Measurements from ENCODE around the gene ZNF280B. TPM values are rescaled to one million over a fixed set of nuclear protein-coding genes. Genes with fewer than 3 reads are reported as not detected.

The ZNF280B gene
- total and polyA plus RNA-seq, 2 of the 13 experiments (the other 11 are each of a cell fraction or from before 2014, with no cell fraction given) = 3.7 to 3.9 TPM

GRCh38 chr22:22548910-22549309, 40.4 kb upstream of the ZNF280B start:
- FAIRE-seq = no peak
- intact Hi-C loops (cut with micrococcal nuclease; ENCODE audit: unreplicated experiment) (no loop called here), in situ Hi-C loops (cut with HindIII; ENCODE audit: extremely low pct_ligation_motif_present, low pct_unique_long_range_greater_than_20kb) (no loop called here)
- no peak for DNase-seq (ENCODE audit: low spot score)
- Histone ChIP-seq H2AFZ (ENCODE audit: low read length) (no peak overlapping the region), H4K20me1 (ENCODE audit: insufficient read depth, low read length) (no peaks in the 10 kb centered on the region), H3K4me1 (ENCODE audit: insufficient read depth, low read length) (no peaks in the 10 kb centered on the region), H3K27me3 (ENCODE audit: control insufficient read depth in 1 of 2, insufficient read depth in 2 of 2, low read length in 2 of 2) (peaks cover 0 to 13% of the 10 kb centered on the region in 2 experiments; a peak in 2 of 5 replicates), H3K4me3 (replicated peaks in 1 of 3; ENCODE audit: insufficient read depth in 1 of 3, low read depth in 2 of 3, low read length in 3 of 3) (no peak overlapping the region), H3K9me3 (ENCODE audit: low read length) (no peaks in the 10 kb centered on the region), H3K27ac (ENCODE audit: extremely low read length, insufficient read depth, low read length) (no peak overlapping the region), H3K4me2 (ENCODE audit: low read depth, low read length) (no peak overlapping the region), H3K9ac (ENCODE audit: insufficient read depth, low read depth, low read length) (no peak overlapping the region), H3K79me2 (ENCODE audit: insufficient read depth, low read length) (no peaks in the 10 kb centered on the region), H3K36me3 (replicated peaks in 1 of 2; ENCODE audit: control insufficient read depth in 1 of 2, insufficient read depth in 2 of 2, low read length in 2 of 2) (no peaks in the 10 kb centered on the region)
- ChIA-PET CTCF (ENCODE audit: low intra/inter-chr PET ratio, low total read pairs) (no interaction called here), POLR2A (no interaction called here)
- no peak for ATAC-seq
- TF ChIP-seq ZNF841 (CRISPR knock-in tag; IDR thresholded peaks at IDR 0.05; ENCODE audit: borderline replicate concordance) = no peak
- no peak for TF ChIP-seq AKAP8 (CRISPR knock-in tag; IDR thresholded peaks at IDR 0.05)
- TF ChIP-seq ZNF17 (CRISPR knock-in tag; IDR thresholded peaks at IDR 0.05) = no peak
- no peak for TF ChIP-seq RCOR2 (CRISPR knock-in tag; IDR thresholded peaks at IDR 0.05)
- no peak for TF ChIP-seq MAFK (conservative IDR thresholded peaks at IDR 0.05 in 1 of 2, IDR thresholded peaks at IDR 0.05 in 1 of 2; ENCODE audit: low read length in 2 of 2)
- BruUV-seq (replicated peaks) = no TSS peak
- 0% methylated on average over 1 of the region's 1 CpG for WGBS (ENCODE audit: low lambda C conversion rate)

- Histone ChIP-seq H3K79me2 (ENCODE audit: insufficient read depth, low read length) (no peaks in the 10 kb centered on the region), H3K36me3 (replicated peaks in 1 of 2; ENCODE audit: control insufficient read depth in 1 of 2, insufficient read depth in 2 of 2, low read length in 2 of 2) (no peaks in the 10 kb centered on the region), H3K4me2 (ENCODE audit: low read depth, low read length) (no peak overlapping the region), H2AFZ (ENCODE audit: low read length) (no peak overlapping the region), H3K27ac (ENCODE audit: extremely low read length, insufficient read depth, low read length) (no peak overlapping the region), H3K9me3 (ENCODE audit: low read length) (no peaks in the 10 kb centered on the region), H4K20me1 (ENCODE audit: insufficient read depth, low read length) (no peaks in the 10 kb centered on the region), H3K4me3 (replicated peaks in 1 of 3; ENCODE audit: insufficient read depth in 1 of 3, low read depth in 2 of 3, low read length in 3 of 3) (no peak overlapping the region), H3K27me3 (ENCODE audit: control insufficient read depth in 1 of 2, insufficient read depth in 2 of 2, low read length in 2 of 2) (peaks cover 0 to 13% of the 10 kb centered on the region in 2 experiments; a peak in 2 of 5 replicates), H3K4me1 (ENCODE audit: insufficient read depth, low read length) (no peaks in the 10 kb centered on the region), H3K9ac (ENCODE audit: insufficient read depth, low read depth, low read length) (no peak overlapping the region)
- no peak for DNase-seq (ENCODE audit: low spot score)
- in situ Hi-C loops (cut with HindIII; ENCODE audit: extremely low pct_ligation_motif_present, low pct_unique_long_range_greater_than_20kb) (no loop called here), intact Hi-C loops (cut with micrococcal nuclease; ENCODE audit: unreplicated experiment) (no loop called here)
- ChIA-PET CTCF (ENCODE audit: low intra/inter-chr PET ratio, low total read pairs) (no interaction called here), POLR2A (no interaction called here)
- no peak for FAIRE-seq
- no peak for ATAC-seq
- 0% methylated on average over 1 of the region's 9 CpGs for WGBS (ENCODE audit: low lambda C conversion rate)
- no TSS peak for BruUV-seq (replicated peaks)
- TF ChIP-seq POLR2AphosphoS2 (IDR thresholded peaks at IDR 0.05; ENCODE audit: low read depth, low read length) (no peak), SAFB2 (CRISPR knock-in tag; IDR thresholded peaks at IDR 0.05; ENCODE audit: borderline replicate concordance, low read depth) (no peak), TERF1 (CRISPR knock-in tag; IDR thresholded peaks at IDR 0.05) (no peak), ZNF782 (CRISPR knock-in tag; IDR thresholded peaks at IDR 0.05; ENCODE audit: borderline replicate concordance) (no peak), ZNF468 (CRISPR knock-in tag; IDR thresholded peaks at IDR 0.05) (no peak), ZNF547 (CRISPR knock-in tag; IDR thresholded peaks at IDR 0.05) (no peak), SRSF9 (IDR thresholded peaks at IDR 0.05; ENCODE audit: borderline replicate concordance, insufficient read depth, low read depth, low read length, poor library complexity, severe bottlenecking) (no peak), ZFP90 (CRISPR knock-in tag; IDR thresholded peaks at IDR 0.05; ENCODE audit: borderline replicate concordance) (no peak), ZNF317 (CRISPR knock-in tag; IDR thresholded peaks at IDR 0.05) (no peak), KMT2B (CRISPR knock-in tag; IDR thresholded peaks at IDR 0.05) (no peak), ZNF337 (CRISPR knock-in tag; IDR thresholded peaks at IDR 0.05; ENCODE audit: borderline replicate concordance, low read depth) (no peak), MNT (IDR thresholded peaks at IDR 0.05) (no peak), ARID2 (CRISPR knock-in tag; IDR thresholded peaks at IDR 0.05; ENCODE audit: borderline replicate concordance) (no peak), TEAD2 (CRISPR knock-in tag; IDR thresholded peaks at IDR 0.05) (no peak)
These were observed 39.8 kb upstream of the ZNF280B start for GRCh38 chr22:22548317-22548716.

Measured in HepG2 (cell line).